GM12873 (cell line): Measurements from ENCODE around the gene SLC6A5.

Experiments
- TF ChIP-seq, protein P1 (sequence below): IDR thresholded peaks from 2 replicates; pipeline ENCODE4 v1.5.1; 2012; ENCODE audit warnings: low read depth, mild to moderate bottlenecking, moderate library complexity, low read length, control low read depth; ENCODE audit not compliant: insufficient read depth; ENCODE audit errors: missing control alignments

Gene SLC6A5

DNA sequence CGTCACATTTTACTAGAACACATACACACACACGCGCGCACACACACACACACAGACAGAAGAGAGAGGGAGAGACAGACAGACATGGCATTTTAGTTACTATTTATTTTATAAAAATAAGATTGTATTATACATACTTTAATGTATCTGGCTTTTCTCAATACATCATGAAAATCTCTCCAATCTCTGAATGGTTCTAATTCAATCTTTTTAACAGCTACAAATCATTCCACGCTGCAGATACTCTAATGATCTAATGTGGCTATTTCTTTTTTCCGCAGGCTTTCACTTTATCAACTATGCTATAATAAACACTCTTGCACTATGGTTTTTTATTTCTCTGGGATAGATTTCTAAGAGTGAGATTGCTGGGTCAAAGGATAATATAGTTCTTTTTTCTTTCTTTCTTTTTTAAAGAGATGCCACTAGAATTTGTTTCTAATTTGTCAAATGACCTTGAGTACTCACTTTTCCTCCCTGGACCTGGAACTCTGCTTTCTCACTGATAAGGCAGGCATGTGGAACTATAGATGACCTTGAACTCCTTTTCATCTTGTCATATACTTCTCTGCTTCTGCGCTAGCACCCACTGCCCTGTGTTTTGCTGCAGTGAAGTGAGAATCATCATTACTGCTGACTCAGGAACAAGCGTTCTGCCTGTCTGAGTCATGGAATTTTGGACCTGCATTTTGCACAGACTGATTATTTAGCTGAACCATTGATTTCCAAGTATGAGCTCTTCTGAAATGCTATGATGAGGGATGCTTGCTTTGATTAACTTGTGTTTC is 4.9 kb upstream of the SLC6A5 start:
- TF ChIP-seq, protein P1, sequence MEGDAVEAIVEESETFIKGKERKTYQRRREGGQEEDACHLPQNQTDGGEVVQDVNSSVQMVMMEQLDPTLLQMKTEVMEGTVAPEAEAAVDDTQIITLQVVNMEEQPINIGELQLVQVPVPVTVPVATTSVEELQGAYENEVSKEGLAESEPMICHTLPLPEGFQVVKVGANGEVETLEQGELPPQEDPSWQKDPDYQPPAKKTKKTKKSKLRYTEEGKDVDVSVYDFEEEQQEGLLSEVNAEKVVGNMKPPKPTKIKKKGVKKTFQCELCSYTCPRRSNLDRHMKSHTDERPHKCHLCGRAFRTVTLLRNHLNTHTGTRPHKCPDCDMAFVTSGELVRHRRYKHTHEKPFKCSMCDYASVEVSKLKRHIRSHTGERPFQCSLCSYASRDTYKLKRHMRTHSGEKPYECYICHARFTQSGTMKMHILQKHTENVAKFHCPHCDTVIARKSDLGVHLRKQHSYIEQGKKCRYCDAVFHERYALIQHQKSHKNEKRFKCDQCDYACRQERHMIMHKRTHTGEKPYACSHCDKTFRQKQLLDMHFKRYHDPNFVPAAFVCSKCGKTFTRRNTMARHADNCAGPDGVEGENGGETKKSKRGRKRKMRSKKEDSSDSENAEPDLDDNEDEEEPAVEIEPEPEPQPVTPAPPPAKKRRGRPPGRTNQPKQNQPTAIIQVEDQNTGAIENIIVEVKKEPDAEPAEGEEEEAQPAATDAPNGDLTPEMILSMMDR = no peak

DNA sequence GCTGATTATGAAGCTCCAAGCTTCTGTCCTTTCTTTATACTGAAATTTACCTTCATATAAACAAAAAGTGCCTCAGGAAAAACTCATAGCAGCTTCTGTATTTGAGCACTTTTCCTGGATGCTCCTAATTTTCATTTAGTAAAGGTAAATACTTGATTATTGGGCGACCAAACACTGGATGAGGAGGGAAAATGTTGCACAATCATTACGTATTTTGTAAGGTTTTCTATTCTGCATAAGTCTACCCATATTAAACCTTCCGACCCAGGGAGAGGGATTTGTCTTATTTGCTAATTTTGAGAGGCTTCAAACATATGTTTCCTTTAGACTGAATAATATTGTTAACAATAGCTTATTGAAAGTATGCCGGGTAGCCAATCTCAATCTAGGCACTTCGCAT is 4.3 kb upstream of the SLC6A5 start:
- TF ChIP-seq, protein P1 = no peak

DNA sequence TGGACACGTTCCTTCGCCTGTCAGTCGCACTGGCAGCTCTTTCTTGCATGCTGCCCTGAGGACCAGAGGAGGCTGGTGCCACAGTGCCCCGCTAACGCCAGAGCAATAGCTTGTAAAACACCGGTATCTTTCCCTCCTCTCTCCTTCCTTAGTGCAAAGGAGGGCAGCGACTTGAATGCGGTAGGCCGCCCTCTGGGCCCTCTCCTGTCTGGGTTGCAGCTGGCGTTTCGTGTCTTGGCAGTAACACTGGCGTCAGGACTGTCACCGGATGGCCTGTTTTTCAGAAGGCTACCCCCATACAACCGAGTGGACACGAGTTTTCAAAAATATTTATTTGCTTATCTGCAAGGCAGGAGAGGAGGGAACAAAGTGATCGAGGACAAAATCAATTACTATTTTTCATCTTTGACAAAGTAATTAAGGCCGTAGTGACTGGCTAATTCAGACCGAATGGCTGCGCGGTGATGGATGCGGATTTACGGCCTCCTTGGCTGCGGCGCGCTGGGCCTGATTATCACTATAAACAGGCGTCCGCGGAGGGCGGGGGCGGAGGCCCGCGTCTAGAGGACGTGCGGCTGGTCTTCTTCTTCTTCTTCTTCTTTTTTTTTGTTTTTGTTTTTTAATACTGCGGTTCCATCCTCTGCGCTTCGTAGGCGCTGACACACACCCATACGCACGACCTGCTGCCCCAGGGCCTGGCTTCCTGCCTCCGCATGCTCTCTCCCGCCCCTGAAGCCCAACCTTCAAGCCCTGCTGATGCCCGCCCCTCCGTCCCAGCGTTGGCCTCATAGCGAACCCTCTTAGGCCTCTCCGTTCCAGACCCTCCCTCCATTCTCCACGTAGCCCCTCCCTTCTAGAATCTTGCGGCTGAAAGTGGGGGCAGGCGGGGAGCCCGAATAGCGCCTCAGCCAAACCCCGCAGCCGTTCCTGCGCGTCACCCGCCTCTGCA is 2.9 kb upstream of the SLC6A5 start:
- TF ChIP-seq, protein P1 = no peak

DNA sequence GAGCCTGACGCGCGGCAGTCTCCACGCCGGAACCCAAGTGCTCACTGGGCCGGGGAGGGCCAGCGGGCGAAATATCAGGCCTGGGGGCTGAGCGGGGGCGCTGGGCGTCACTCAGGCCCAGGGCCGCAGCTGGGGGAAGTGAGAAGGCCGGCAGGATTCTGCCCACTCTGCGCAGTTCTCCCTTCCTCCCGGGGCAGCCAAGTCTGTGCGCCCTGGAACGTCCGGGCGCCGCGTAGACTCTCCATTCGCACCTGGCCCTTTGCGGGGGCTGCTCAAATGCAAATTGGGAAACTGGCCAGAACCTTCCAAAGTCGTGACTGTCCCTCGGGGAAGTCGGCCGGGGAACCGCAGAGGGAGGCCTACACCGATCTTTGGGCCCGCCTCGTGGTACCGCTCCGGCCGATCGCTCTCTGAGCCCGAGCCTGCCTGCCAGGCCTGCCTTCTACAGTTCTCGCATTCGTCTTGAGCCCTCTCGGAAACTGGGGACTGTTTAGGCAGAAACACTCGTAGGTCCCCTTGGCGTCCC is 2.2 kb upstream of the SLC6A5 start:
- TF ChIP-seq, protein P1 = no peak

DNA sequence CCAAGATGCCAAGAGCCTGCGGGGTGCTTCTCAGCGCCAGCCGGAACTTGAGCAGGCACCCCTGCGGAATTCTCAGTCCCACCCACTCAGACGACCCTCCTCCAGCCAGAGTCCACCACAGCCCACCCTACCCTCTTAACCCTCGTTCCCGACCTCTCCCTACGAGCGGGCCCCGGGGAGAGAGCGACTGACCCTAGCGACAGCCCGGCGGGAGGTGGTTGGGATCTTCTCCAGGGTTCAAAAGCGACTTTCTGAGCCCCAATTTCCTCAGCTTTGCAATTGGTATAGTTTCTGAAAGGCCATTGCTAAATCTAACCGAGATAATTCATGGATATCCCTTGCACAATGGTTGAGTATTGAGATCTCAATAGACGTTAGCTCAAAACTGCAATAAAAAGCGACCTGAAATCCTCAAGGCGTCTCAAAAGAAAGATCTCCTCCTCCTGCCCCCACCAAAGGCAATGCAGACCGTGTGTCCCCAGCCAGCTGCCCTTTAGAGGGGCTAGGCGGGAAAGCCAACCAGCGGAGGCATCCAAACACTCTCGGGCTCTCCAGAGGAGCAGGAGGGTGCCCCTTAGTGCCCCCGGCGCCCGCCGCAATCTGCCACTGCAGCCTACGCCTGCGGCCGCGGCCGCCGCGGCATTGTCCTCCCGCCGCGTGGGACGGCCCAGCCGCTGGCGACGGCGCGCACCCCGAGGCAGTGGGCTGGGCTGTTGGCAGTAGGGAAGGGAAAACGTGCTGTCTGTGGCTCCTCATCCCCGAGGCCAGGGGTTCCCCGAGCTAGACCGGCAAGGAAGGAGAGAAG is 1.5 kb upstream of the SLC6A5 start:
- TF ChIP-seq, protein P1 = no peak

DNA sequence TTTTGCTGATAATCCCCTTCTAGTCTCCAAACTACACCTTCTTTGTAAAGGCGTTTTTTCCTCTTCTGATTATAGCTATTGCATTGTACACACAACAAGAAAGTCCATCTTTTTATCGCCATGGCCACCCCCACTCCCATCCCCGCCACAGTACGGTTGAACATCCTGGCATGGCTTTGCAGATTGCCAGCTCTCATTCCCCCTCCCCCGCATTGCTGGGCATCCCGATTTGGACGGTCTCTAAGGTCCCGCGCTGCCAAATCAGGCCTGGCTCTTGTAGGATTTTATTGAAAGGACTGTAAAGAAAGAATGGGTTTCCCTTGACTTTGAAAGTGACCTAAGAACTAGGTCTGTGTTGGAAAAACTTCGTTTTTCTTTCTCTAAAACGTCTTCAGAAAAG is 916 bp upstream of the SLC6A5 start:
- TF ChIP-seq, protein P1 = no peak
